BJ (cell line): ENCODE data around the gene ETFBKMT. TPM values are rescaled to one million over a fixed set of nuclear protein-coding genes. Genes with fewer than 3 reads are reported as not detected.

Experiments used
- CTCF ChIA-PET: fragments of 350-600 bp; formaldehyde crosslinking; extraction: SDS; loops from one replicate; lab custom pipeline; 2021; ENCODE audit warnings: antibody characterized with exemption, inconsistent platforms; lab: Yijun Ruan, JAX
- POLR2A ChIA-PET: fragments of 300-600 bp; sonication (Branson Sonifier 250); formaldehyde crosslinking; extraction: SDS; loops from one replicate; lab custom pipeline; 2021; ENCODE audit warnings: antibody characterized with exemption; lab: Charles Lee
- DNase-seq: peaks from one replicate; pipeline ENCODE4 v3.0.0-alpha.2; 2011; ENCODE audit warnings: low read depth
- H3K27me3 ChIP-seq: 2 replicates; pipeline ENCODE4 v1.6.0; 2011; ENCODE audit warnings: low read length; ENCODE audit not compliant: control insufficient read depth, insufficient read depth
- H3K36me3 ChIP-seq: 2 replicates; pipeline ENCODE4 v1.5.1; 2011; ENCODE audit warnings: low read length; ENCODE audit not compliant: control insufficient read depth, insufficient read depth
- H3K4me3 ChIP-seq: 2 replicates; pipeline ENCODE4 v1.5.1; 2011; ENCODE audit warnings: low read depth, mild to moderate bottlenecking, control low read depth, low read length
- polyA minus RNA-seq: library from RNA; depleted of rRNA, polyadenylated mRNA; stranded (reverse); fragments of >200 nt; gene quantifications from 2 replicates; pipeline ENCODE4 v1.2.3, GENCODE V29; 2011; rRNA and poly(A)+ RNA removed
- polyA plus RNA-seq: library from polyadenylated mRNA; depleted of rRNA; stranded (reverse); fragments of >200 nt; gene quantifications from 2 replicates; pipeline ENCODE4 v1.2.3, GENCODE V29; 2011; rRNA removed
- TF ChIP-seq, protein P1 (sequence below): IDR thresholded peaks from 2 replicates; pipeline ENCODE4 v1.5.1; 2011; ENCODE audit warnings: low read depth, mild to moderate bottlenecking, control low read depth, inconsistent platforms, low read length, moderate library complexity; ENCODE audit not compliant: insufficient read depth

The ETFBKMT gene
- polyA plus RNA-seq (0.94 and 1.5 TPM in 2 replicates), polyA minus RNA-seq (1.9 TPM in 2 replicates)

DNA sequence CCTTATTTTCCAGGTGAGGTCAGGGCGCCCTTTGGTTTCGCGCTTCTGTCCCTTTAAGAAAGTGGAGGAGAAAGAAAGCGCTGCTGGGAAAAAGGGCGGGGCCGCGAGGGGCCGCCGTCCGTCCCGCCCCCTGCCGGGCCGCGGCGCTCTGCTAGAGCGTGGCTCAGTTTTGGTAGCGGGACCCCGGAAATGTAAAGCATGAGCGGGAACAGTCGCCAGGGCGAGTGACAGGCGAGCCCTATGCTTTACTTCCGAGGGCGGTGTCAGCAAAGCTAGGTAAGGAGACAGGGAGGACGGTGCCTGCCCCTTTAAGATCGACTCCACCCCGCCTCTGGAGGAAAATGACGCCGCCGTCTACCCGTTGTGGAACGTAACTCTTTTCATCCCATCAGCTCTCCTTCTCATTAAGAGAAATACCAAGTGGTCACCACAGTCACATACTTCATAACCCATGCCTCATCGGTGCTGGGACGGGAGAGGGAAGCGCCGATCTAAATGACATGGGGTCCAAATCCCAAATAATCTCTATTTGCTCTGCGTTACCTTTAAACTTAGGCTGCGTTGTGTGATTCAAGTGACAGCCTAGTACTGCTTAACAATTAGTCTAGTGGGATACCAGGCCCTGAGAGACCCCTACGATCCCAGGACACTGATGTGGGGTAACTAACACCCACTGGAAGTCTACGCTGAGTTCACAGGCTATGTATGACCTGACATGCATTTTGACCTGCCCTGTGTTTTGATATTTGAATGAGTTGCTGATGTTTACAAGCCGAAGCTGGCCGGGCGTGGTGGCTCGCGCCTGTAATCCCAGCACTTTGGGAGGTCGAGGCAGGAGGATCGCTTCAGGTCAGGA is at the start of gene ETFBKMT:
ETFBKMT (plus strand) TSS at position 602 of the 856 bp plus-strand sequence. CDS start 2,266 bp downstream, outside the sequence.
- H3K27me3 ChIP-seq, result no peaks in the 10 kb centered on the region
- ChIA-PET CTCF (no interaction called here), POLR2A (interaction anchor here (0.5 to 0.7 kb wide), 2 partner anchors 300 to 798 kb away, joined by 3 to 13 read pairs; no protein-coding TSS in a partner anchor)

GRCh38 chr12:31612819-31613218 is 46.7 kb upstream of the ETFBKMT start:
- ChIA-PET CTCF (interaction anchor here (0.5 kb wide), 1 partner anchor 287 kb away, joined by 3 read pairs; the partner anchor contains the start of gene SINHCAF), POLR2A (no interaction called here)
- DNase-seq, result no peak
- H3K4me3 ChIP-seq, result no peak overlapping the region
- H3K27me3 ChIP-seq, result no peaks in the 10 kb centered on the region; the same call in 1 of the 2 replicates
- no peaks in the 10 kb centered on the region for H3K36me3 ChIP-seq
- TF ChIP-seq, protein P1, sequence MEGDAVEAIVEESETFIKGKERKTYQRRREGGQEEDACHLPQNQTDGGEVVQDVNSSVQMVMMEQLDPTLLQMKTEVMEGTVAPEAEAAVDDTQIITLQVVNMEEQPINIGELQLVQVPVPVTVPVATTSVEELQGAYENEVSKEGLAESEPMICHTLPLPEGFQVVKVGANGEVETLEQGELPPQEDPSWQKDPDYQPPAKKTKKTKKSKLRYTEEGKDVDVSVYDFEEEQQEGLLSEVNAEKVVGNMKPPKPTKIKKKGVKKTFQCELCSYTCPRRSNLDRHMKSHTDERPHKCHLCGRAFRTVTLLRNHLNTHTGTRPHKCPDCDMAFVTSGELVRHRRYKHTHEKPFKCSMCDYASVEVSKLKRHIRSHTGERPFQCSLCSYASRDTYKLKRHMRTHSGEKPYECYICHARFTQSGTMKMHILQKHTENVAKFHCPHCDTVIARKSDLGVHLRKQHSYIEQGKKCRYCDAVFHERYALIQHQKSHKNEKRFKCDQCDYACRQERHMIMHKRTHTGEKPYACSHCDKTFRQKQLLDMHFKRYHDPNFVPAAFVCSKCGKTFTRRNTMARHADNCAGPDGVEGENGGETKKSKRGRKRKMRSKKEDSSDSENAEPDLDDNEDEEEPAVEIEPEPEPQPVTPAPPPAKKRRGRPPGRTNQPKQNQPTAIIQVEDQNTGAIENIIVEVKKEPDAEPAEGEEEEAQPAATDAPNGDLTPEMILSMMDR, result no peak

More for the DNA sequence above, at the start of gene ETFBKMT:
- TF ChIP-seq, protein P1, result peak; percentile 50
- Histone ChIP-seq H3K36me3 (peaks cover 1% of the 10 kb centered on the region; the same call in 1 of the 2 replicates), H3K4me3 (peak within 1 kb of the TSS; percentile 72)
- DNase-seq, result peak; percentile 44

- H3K27me3 ChIP-seq, result no peaks in the 10 kb centered on the region
- no peak overlapping the region for H3K4me3 ChIP-seq
- no peaks in the 10 kb centered on the region for H3K36me3 ChIP-seq
- POLR2A ChIA-PET, result no interaction called here
- TF ChIP-seq, protein P1, result no peak
- DNase-seq, result no peak
- CTCF ChIA-PET, result no interaction called here
Measured at GRCh38 chr12:31618228-31619025, 41.1 kb upstream of the ETFBKMT start.

GRCh38 chr12:31620311-31620710 is 39.2 kb upstream of the ETFBKMT start:
- ChIA-PET CTCF (no interaction called here), POLR2A (no interaction called here)
- DNase-seq, result no peak
- Histone ChIP-seq H3K36me3 (no peaks in the 10 kb centered on the region), H3K27me3 (no peaks in the 10 kb centered on the region), H3K4me3 (no peak overlapping the region)
- TF ChIP-seq, protein P1, result no peak

- no peak for DNase-seq
- POLR2A ChIA-PET, result interaction anchor here (0.6 kb wide), 1 partner anchor 83 kb away, joined by 3 read pairs; no protein-coding TSS in a partner anchor
- CTCF ChIA-PET, result interaction anchor here (1.3 kb wide), 1 partner anchor 14 kb away, joined by 5 read pairs; no protein-coding TSS in a partner anchor
- Histone ChIP-seq H3K36me3 (no peaks in the 10 kb centered on the region), H3K4me3 (no peak overlapping the region), H3K27me3 (no peaks in the 10 kb centered on the region)
- TF ChIP-seq, protein P1, result no peak
Measured at GRCh38 chr12:31622038-31622437, 37.5 kb upstream of the ETFBKMT start.
